ENCODE data around the gene KCNE1. TPM values are rescaled to one million over a fixed set of nuclear protein-coding genes. Genes with fewer than 3 reads are reported as not detected.

Gene KCNE1
- total RNA-seq, 1 donor from 2014 or later: 0.53 TPM

DNA sequence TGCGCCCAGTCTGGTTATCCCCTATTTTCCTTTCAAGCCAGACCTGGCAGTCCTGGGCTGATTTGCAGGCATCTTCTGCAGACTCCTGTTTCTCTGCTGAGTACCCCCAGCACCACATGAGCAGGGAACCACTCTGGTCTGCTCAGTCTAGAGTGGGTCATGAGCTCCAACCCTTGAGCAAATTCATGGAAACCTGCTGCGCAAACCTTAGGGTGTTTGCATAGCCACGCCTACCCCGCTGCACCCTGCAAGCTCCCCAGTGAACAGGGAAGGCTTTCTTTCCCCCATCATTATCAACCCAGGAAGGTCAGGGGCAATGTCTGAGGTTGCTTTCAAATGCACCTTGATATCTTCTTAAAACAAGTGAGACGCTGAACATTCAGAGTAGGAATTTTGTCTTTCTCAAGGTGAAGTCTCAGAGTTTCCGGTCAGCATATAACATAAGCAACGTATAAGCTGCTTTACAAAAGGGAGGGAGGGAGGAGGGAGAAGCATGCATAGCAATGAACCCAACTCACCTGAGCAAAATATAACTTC, 11.1 kb upstream of the KCNE1 start:
- Mint-ChIP-seq H3K4me3 (ENCODE audit: low read depth) (peak overlapping the region; percentile 4), H3K27me3 (peaks cover 5% of the 10 kb centered on the region), H3K27ac (peak overlapping the region; percentile 84), H3K9me3 (ENCODE audit: low read depth) (peaks cover 3% of the 10 kb centered on the region), H3K4me1 (ENCODE audit: low read depth) (peaks cover 52% of the 10 kb centered on the region), H3K36me3 (ENCODE audit: insufficient read depth) (peaks cover 9% of the 10 kb centered on the region)
- no peak for DNase-seq (ENCODE audit: low spot score, unreplicated experiment)
- TF ChIP-seq, protein P1, sequence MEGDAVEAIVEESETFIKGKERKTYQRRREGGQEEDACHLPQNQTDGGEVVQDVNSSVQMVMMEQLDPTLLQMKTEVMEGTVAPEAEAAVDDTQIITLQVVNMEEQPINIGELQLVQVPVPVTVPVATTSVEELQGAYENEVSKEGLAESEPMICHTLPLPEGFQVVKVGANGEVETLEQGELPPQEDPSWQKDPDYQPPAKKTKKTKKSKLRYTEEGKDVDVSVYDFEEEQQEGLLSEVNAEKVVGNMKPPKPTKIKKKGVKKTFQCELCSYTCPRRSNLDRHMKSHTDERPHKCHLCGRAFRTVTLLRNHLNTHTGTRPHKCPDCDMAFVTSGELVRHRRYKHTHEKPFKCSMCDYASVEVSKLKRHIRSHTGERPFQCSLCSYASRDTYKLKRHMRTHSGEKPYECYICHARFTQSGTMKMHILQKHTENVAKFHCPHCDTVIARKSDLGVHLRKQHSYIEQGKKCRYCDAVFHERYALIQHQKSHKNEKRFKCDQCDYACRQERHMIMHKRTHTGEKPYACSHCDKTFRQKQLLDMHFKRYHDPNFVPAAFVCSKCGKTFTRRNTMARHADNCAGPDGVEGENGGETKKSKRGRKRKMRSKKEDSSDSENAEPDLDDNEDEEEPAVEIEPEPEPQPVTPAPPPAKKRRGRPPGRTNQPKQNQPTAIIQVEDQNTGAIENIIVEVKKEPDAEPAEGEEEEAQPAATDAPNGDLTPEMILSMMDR (IDR thresholded peaks at IDR 0.05; ENCODE audit: unreplicated experiment): no peak

DNA sequence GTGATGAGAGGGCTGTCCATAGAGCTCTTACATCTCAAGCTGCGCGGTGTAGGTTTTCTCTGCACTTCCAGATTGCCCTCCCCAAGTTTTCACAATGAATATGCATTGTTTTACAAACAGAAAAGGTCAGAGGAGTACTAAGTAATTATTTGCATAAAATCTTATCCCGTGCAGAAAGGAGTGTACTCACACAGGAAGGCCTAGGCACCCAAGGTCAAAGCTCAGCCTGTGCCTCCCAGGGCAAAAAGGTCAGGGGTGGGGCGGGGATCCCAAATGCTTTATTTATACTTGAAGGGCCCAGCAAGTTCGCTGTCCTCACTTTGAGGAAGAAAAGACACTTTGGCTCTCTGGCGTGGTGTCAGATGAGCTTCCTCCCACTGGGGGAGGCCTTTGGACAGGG, 10.3 kb upstream of the KCNE1 start:
- Mint-ChIP-seq H3K27me3 (peaks cover 5% of the 10 kb centered on the region), H3K4me1 (ENCODE audit: low read depth) (peaks cover 52% of the 10 kb centered on the region), H3K36me3 (ENCODE audit: insufficient read depth) (peaks cover 15% of the 10 kb centered on the region), H3K9me3 (ENCODE audit: low read depth) (no peaks in the 10 kb centered on the region), H3K27ac (peak overlapping the region; percentile 30), H3K4me3 (ENCODE audit: low read depth) (no peak overlapping the region)
- DNase-seq (ENCODE audit: low spot score, unreplicated experiment): no peak
- TF ChIP-seq, protein P1 (IDR thresholded peaks at IDR 0.05; ENCODE audit: unreplicated experiment): no peak

DNA sequence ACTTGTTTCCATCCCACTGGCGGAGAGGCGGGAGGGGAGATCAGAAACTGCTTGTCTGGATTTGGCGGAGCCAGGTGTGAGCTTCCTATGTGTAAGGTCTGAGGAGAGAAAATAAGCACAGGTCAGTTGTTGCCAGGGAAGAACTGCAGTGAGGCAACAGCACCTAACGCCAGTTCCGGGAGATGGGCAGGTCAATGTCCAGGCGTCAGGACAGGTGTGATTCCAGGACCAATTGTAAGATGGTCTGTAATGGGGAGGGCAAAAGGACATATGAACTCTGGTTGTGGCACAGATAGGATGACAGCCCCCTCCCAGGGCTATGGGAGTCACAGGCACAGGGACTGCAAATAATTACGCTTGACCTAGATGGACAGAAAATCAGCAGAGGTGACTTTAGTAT, 9.6 kb upstream of the KCNE1 start:
- Mint-ChIP-seq H3K4me3 (ENCODE audit: low read depth) (no peak overlapping the region), H3K4me1 (ENCODE audit: low read depth) (peaks cover 46% of the 10 kb centered on the region)
- TF ChIP-seq, protein P1 (IDR thresholded peaks at IDR 0.05; ENCODE audit: unreplicated experiment): no peak

DNA sequence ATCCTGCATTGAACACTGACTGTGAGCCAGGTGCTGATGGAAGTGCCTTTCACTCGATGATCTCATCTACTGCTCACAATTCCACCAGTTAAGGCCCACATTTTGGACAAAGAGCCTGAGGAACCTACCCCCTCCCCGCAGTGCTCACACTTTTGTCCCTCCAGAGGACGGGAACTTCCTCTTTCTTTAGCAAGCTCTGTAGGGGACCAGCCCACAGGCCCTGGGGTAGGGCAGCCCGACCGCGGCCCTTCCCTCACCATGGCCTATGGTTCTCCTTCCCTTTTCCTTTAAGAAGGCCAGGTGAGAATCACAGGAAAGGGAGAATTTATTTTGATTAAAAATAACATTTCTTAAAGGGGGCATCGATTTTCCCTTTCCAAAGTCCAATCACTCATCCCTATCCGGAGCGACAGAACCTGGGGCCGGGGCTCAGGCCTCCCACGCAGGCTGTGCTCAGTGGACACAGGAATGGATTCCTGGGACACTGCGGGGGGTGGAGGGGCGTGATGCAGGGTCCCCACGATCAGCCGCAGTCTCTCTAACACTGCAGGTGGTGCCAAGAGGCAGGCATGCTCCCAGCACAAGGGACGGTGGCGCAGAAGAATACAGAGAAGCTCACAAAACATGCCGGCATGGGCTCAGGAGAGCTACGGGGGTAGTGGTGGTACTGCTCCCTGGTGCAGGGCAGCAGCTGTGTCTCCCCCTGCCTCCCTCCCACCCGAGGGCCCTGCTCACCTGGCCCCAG, 8.9 kb upstream of the KCNE1 start:
- H3K9me3 Mint-ChIP-seq (ENCODE audit: low read depth): no peaks in the 10 kb centered on the region
- peaks cover 40% of the 10 kb centered on the region for H3K4me1 Mint-ChIP-seq (ENCODE audit: low read depth)
- no peak overlapping the region for H3K4me3 Mint-ChIP-seq (ENCODE audit: low read depth)
- TF ChIP-seq, protein P1 (IDR thresholded peaks at IDR 0.05; ENCODE audit: unreplicated experiment): no peak
- peak overlapping the region; percentile 41 for H3K27ac Mint-ChIP-seq
- H3K36me3 Mint-ChIP-seq (ENCODE audit: insufficient read depth): peaks cover 17% of the 10 kb centered on the region
- H3K27me3 Mint-ChIP-seq: peaks cover 5% of the 10 kb centered on the region
- DNase-seq (ENCODE audit: low spot score, unreplicated experiment): no peak

More for the DNA sequence above, 9.6 kb upstream of the KCNE1 start:
- Mint-ChIP-seq H3K9me3 (ENCODE audit: low read depth) (no peaks in the 10 kb centered on the region), H3K27me3 (peaks cover 5% of the 10 kb centered on the region), H3K27ac (peak overlapping the region; percentile 41), H3K36me3 (ENCODE audit: insufficient read depth) (peaks cover 17% of the 10 kb centered on the region)
- no peak for DNase-seq (ENCODE audit: low spot score, unreplicated experiment)

DNA sequence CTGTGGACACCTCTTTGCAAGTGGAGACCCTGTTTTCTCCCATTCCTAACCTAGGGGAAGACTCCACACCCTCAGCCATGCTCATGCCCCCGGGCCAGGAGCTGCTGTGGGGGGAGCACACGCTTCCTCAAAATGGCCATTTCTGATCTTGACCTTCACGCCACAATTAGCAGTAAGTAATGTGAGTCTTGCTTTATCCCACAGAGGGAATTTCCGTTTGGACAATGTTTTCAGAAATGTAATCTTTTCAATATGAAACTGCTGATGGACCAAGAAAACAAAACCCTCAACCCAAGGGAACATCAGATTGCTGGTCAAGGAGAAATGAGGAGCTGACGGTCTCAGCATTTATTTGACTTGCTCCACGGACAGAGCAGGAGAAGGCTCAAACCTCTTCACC, 8.3 kb upstream of the KCNE1 start:
- peaks cover 17% of the 10 kb centered on the region for H3K36me3 Mint-ChIP-seq (ENCODE audit: insufficient read depth)
- no peak for DNase-seq (ENCODE audit: low spot score, unreplicated experiment)
- H3K9me3 Mint-ChIP-seq (ENCODE audit: low read depth): no peaks in the 10 kb centered on the region
- H3K27me3 Mint-ChIP-seq: peaks cover 5% of the 10 kb centered on the region
- H3K4me3 Mint-ChIP-seq (ENCODE audit: low read depth): no peak overlapping the region
- H3K27ac Mint-ChIP-seq: no peak overlapping the region
- TF ChIP-seq, protein P1 (IDR thresholded peaks at IDR 0.05; ENCODE audit: unreplicated experiment): no peak
- peaks cover 37% of the 10 kb centered on the region for H3K4me1 Mint-ChIP-seq (ENCODE audit: low read depth)
